Immature natural killer cell (primary cell): ENCODE data around the gene TTC16. TPM values are rescaled to one million over a fixed set of nuclear protein-coding genes. Genes with fewer than 3 reads are reported as not detected.
A peak's percentile ranks its signal among the peaks of the same experiment; 100 is the strongest.

ENCODE experiments used
- DNase-seq, 3 donors: peaks; one replicate each; pipeline ENCODE4 v3.0.0; 2022; ENCODE audit warnings: mixed read lengths in 1 of 3
- H3K27ac Mint-ChIP-seq, 6 donors: one replicate each; pipeline ENCODE4 v1.8.0; 2020; ENCODE audit warnings: mixed read lengths in 6 of 6, mild to moderate bottlenecking in 5 of 6, inconsistent platforms in 4 of 6, moderate library complexity in 3 of 6
- H3K27me3 Mint-ChIP-seq, 3 donors: one replicate each; pipeline ENCODE4 v1.8.0; 2020 to 2021; ENCODE audit warnings: low read depth in 3 of 3, mild to moderate bottlenecking in 3 of 3, mixed read lengths in 3 of 3, moderate library complexity in 3 of 3, inconsistent platforms in 1 of 3
- H3K36me3 Mint-ChIP-seq, 3 donors: one replicate each; pipeline ENCODE4 v1.8.0; 2020; ENCODE audit warnings: mixed read lengths in 3 of 3, inconsistent platforms in 2 of 3, mild to moderate bottlenecking in 2 of 3
- H3K4me1 Mint-ChIP-seq, 2 donors: one replicate each; pipeline ENCODE4 v1.8.0; 2020; ENCODE audit warnings: inconsistent platforms in 2 of 2, mild to moderate bottlenecking in 2 of 2, mixed read lengths in 2 of 2, moderate library complexity in 1 of 2
- H3K4me3 Mint-ChIP-seq, 5 donors: one replicate each; pipeline ENCODE4 v1.8.0; 2020; ENCODE audit warnings: mild to moderate bottlenecking in 5 of 5, mixed read lengths in 5 of 5, inconsistent platforms in 3 of 5, moderate library complexity in 3 of 5
- H3K9me3 Mint-ChIP-seq, 6 donors: one replicate each; pipeline ENCODE4 v1.8.0; 2020; ENCODE audit warnings: mild to moderate bottlenecking in 6 of 6, mixed read lengths in 6 of 6, inconsistent platforms in 4 of 6, moderate library complexity in 3 of 6
- polyA plus RNA-seq, 3 donors: library from polyadenylated mRNA; unstranded; fragments of 300-500 nt; fragmentation: Illumina TruSeq; gene quantifications; one replicate each; pipeline ENCODE4 v1.2.3, GENCODE V29; 2021

TTC16 gene
- polyA plus RNA-seq, 3 donors from 2014 or later = 1.3 to 2.4 TPM; not detected in 1

DNA sequence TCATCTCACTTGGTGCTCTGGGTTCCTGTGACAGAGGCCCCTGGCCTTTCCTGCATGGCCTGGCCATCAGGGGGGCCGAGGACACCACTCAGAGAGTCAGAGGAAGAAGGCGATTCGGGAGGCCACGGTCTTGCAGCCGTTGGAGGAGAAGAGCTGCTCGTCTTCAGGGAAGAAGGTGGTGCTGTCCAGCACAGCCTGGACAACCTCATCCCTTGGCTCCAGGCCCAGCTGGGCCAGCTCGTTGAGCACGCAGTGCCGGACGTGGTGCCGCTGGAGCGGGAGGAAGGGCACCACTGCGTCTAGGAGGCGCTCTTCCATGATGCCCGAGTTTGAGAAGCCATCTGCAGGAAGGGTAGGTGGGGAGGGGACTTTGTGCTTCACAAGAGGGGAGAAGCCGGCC lies 16.1 kb downstream of the TTC16 start:
- Mint-ChIP-seq H3K27ac (no peak overlapping the region), H3K4me1 (peaks cover 17 to 21% of the 10 kb centered on the region in 2 donors), H3K4me3 (no peak overlapping the region), H3K27me3 (peaks cover 5 to 8% (median 5%) of the 10 kb centered on the region in 3 donors), H3K9me3 (no peaks in the 10 kb centered on the region), H3K36me3 (no peaks in the 10 kb centered on the region)
- no peak for DNase-seq

- no peak overlapping the region for H3K4me3 Mint-ChIP-seq
- no peaks in the 10 kb centered on the region for H3K9me3 Mint-ChIP-seq
- peaks cover 17 to 21% of the 10 kb centered on the region in 2 donors for H3K4me1 Mint-ChIP-seq
- peak overlapping the region in 3 of 6 donors; percentile 41 to 82 (median 72) for H3K27ac Mint-ChIP-seq
- H3K27me3 Mint-ChIP-seq = peaks cover 5 to 8% (median 5%) of the 10 kb centered on the region in 3 donors
- no peak for DNase-seq
- H3K36me3 Mint-ChIP-seq = no peaks in the 10 kb centered on the region
These were observed 16.6 kb downstream of the TTC16 start for GRCh38 chr9:127732444-127732843.

- Mint-ChIP-seq H3K36me3 (peaks cover 6 to 7% (median 7%) of the 10 kb centered on the region in 3 donors), H3K27ac (peak overlapping the region; percentile 66 to 95 (median 78)), H3K27me3 (peaks cover 5 to 8% (median 5%) of the 10 kb centered on the region in 3 donors), H3K4me3 (peak overlapping the region in 3 of 5 donors; percentile 1 to 51 (median 41)), H3K9me3 (no peaks in the 10 kb centered on the region), H3K4me1 (peaks cover 17 to 21% of the 10 kb centered on the region in 2 donors)
- DNase-seq = no peak
These were observed 17.7 kb downstream of the TTC16 start for GRCh38 chr9:127733614-127734013.

- peak overlapping the region; percentile 84 to 92 (median 90) for H3K4me3 Mint-ChIP-seq
- peaks cover 6 to 9% (median 7%) of the 10 kb centered on the region in 3 donors for H3K36me3 Mint-ChIP-seq
- peaks cover 17 to 21% of the 10 kb centered on the region in 2 donors for H3K4me1 Mint-ChIP-seq
- no peaks in the 10 kb centered on the region for H3K9me3 Mint-ChIP-seq
- no peak for DNase-seq
- peaks cover 4 to 8% (median 5%) of the 10 kb centered on the region in 3 donors for H3K27me3 Mint-ChIP-seq
- peak overlapping the region; percentile 82 to 95 (median 88) for H3K27ac Mint-ChIP-seq
These were observed 18.4 kb downstream of the TTC16 start for GRCh38 chr9:127734247-127734746.

DNA sequence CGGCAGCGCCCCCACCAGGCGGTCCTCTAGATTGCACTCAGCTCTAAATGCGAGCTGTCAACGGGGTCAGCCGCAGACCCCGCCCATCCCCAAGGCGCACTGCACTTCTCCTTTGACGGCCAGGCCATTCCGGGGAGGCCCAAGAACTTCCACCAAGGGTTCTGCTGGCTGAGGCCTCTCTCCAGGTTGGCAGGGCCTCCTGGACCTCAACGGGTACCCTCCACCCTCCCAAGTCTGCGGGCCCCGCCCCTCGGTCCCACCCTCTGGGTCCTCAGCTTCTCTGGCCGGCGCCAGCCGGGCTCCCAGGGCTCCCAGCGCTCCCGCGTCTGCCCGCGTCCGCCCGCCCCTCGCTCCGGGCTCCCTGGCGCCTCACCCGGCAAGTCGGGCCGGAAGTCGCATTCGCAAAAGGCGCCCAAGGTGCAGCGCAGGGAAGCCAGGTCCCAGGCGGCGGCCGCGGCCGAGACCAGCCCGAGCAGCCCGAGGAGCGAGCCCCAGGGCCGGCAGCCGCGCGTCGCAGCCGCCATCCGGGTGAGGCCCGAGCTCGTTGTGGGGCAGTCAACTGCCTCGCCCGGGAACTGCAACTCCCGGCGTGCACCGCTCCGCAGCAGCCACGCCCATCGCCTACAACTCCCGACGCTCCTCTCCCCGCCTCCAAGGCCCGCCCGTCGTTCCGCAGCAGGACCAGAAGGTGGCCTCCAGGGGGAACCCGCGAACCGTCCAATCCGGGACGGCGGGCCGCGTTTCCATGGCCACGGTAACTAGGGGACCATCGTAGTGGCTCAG lies 19.1 kb downstream of the TTC16 start, which contains the start of gene TOR2A:
TOR2A (minus strand) TSS at position 548 of the 783 bp plus-strand sequence; CDS start at position 524, 24 bp downstream.
- Mint-ChIP-seq H3K4me3 (peak within 1 kb of the TSS; percentile 86 to 97 (median 91)), H3K36me3 (peaks cover 6 to 10% (median 7%) of the 10 kb centered on the region in 3 donors), H3K4me1 (peaks cover 17 to 21% of the 10 kb centered on the region in 2 donors), H3K27me3 (peaks cover 3 to 9% (median 5%) of the 10 kb centered on the region in 3 donors), H3K9me3 (no peaks in the 10 kb centered on the region), H3K27ac (peak within 1 kb of the TSS; percentile 95 to 99 (median 96))
- DNase-seq = peak; percentile 99 to 100 (median 99)

DNA sequence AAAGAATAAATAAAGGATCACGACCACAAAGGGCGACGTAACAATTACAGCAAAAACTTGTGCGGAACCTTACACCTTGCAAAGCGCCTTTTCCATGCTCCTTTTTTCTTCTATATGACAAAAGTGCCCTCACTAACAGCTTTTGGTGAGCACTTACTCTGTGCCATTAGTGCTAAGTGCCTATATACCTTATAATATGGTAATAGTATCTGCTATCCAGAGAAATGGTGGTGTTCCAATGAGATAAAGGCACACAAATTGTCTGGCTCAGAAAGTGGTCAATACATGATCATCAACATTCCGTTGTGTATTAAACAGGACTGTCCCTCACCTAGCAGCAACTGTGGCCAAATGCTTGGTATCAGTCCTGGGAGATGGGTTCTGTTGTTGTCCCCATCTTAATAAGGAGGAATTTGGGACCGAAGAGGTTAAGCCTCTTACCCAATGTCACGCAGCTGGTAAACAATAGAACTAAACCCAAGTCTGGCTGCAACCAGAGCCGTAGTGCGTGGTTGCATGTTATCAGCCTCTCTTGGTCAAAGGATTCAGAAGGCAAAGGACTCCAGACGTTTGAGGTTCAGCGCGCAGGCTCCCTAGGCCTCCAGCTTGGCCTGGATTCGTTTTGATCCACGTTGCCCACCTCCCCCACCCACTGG lies 19.8 kb downstream of the TTC16 start:
- H3K27ac Mint-ChIP-seq = peak overlapping the region; percentile 95 to 99 (median 96)
- no peak for DNase-seq
- H3K4me3 Mint-ChIP-seq = peak overlapping the region; percentile 86 to 97 (median 91)
- peaks cover 17 to 21% of the 10 kb centered on the region in 2 donors for H3K4me1 Mint-ChIP-seq
- H3K9me3 Mint-ChIP-seq = no peaks in the 10 kb centered on the region
- H3K36me3 Mint-ChIP-seq = peaks cover 6 to 10% (median 7%) of the 10 kb centered on the region in 3 donors
- peaks cover 3 to 11% (median 5%) of the 10 kb centered on the region in 3 donors for H3K27me3 Mint-ChIP-seq

GRCh38 chr9:127738666-127739065 lies 22.8 kb downstream of the TTC16 start:
- no peak for DNase-seq
- peaks cover 15 to 19% of the 10 kb centered on the region in 2 donors for H3K4me1 Mint-ChIP-seq
- no peak overlapping the region for H3K4me3 Mint-ChIP-seq
- peaks cover 6 to 18% (median 7%) of the 10 kb centered on the region in 3 donors for H3K36me3 Mint-ChIP-seq
- no peaks in the 10 kb centered on the region for H3K9me3 Mint-ChIP-seq
- H3K27ac Mint-ChIP-seq = peak overlapping the region in 5 of 6 donors; percentile 21 to 86 (median 81)
- peaks cover 3 to 11% (median 5%) of the 10 kb centered on the region in 3 donors for H3K27me3 Mint-ChIP-seq

- Mint-ChIP-seq H3K36me3 (peaks cover 6 to 19% (median 7%) of the 10 kb centered on the region in 3 donors), H3K27ac (peak overlapping the region in 2 of 6 donors; percentile 6 to 48), H3K9me3 (no peaks in the 10 kb centered on the region), H3K4me3 (no peak overlapping the region), H3K4me1 (peaks cover 5 to 10% of the 10 kb centered on the region in 2 donors), H3K27me3 (peaks cover 2 to 8% (median 5%) of the 10 kb centered on the region in 3 donors)
- DNase-seq = no peak
These were observed 23.9 kb downstream of the TTC16 start for GRCh38 chr9:127739614-127740330.

GRCh38 chr9:127741831-127742434 lies 26.1 kb downstream of the TTC16 start:
- Mint-ChIP-seq H3K4me1 (peaks cover 4% of the 10 kb centered on the region in 2 donors), H3K4me3 (no peak overlapping the region), H3K36me3 (peaks cover 6 to 25% (median 7%) of the 10 kb centered on the region in 3 donors), H3K9me3 (no peaks in the 10 kb centered on the region), H3K27ac (peak overlapping the region in 4 of 6 donors; percentile 34 to 56 (median 46)), H3K27me3 (peaks cover 0 to 3% (median 0%) of the 10 kb centered on the region in 3 donors)
- DNase-seq = no peak

GRCh38 chr9:127742435-127743088 lies 26.7 kb downstream of the TTC16 start:
- Mint-ChIP-seq H3K27me3 (peaks cover 0 to 3% (median 0%) of the 10 kb centered on the region in 3 donors), H3K9me3 (no peaks in the 10 kb centered on the region), H3K4me3 (no peak overlapping the region), H3K36me3 (peaks cover 6 to 28% (median 7%) of the 10 kb centered on the region in 3 donors), H3K4me1 (peaks cover 7 to 8% of the 10 kb centered on the region in 2 donors), H3K27ac (peak overlapping the region in 2 of 6 donors; percentile 23 to 32)
- DNase-seq = no peak

DNA sequence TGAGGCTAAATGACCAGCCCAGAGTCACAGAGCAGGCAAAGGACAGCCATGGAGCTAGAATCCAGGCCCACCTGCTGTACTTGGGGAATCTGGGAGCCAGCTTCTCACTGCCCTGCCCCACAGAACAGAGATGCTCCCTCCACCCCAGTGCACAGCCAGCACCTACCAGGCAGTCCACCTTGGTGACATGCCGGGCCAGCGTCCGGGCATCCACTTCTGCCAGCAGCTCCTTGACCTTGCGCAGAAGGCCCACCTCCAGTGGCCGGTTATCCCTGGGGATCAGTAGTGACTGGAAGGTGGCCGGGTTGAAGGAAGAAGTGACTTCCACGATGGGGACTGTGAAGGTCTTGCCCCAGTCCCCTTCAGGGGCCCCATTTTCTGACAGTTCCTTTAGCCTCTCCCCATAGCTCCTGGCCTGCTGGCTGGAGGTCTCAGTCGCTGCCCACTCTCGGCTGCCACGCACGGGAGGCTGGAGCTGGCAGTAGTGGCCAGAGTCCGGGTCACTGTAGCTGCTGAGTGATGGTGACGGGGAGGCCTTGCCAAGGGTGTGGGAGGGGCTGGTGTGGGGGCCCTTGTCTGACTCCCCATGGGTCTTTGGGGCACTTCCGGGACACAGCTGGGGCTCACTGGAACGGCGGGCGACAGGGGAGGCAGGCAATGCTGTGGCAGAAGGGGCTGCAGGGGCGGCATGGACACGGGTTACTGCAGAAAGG lies 28.7 kb downstream of the TTC16 start:
- H3K4me1 Mint-ChIP-seq = peaks cover 7 to 14% of the 10 kb centered on the region in 2 donors
- H3K27ac Mint-ChIP-seq = peak overlapping the region in 3 of 6 donors; percentile 39 to 57 (median 57)
- no peak for DNase-seq
- no peaks in the 10 kb centered on the region for H3K9me3 Mint-ChIP-seq
- peaks cover 0 to 1% (median 0%) of the 10 kb centered on the region in 3 donors for H3K27me3 Mint-ChIP-seq
- peaks cover 0 to 24% (median 0%) of the 10 kb centered on the region in 3 donors for H3K36me3 Mint-ChIP-seq
- no peak overlapping the region for H3K4me3 Mint-ChIP-seq
